Prostate gland (tissue), 2 donors: ENCODE data around the gene ADAMTS12. TPM values are rescaled to one million over a fixed set of nuclear protein-coding genes. Genes with fewer than 3 reads are reported as not detected.

Source experiments
- DNase-seq: peaks from one replicate; pipeline ENCODE4 v3.0.0-alpha.2; 2019; ENCODE audit warnings: low spot score
- H3K27ac ChIP-seq, 2 donors: fragments of 200-600 bp; sonication (generic); 2 replicates each; pipeline ENCODE4 v1.5.1; 2017 to 2019
- H3K27me3 ChIP-seq: fragments of 200-600 bp; sonication (generic); replicated peaks from 2 replicates; pipeline ENCODE4 v1.5.1; 2019; ENCODE audit not compliant: insufficient read depth
- H3K36me3 ChIP-seq, 2 donors: fragments of 200-600 bp; sonication (generic); 1 replicate in 1 of 2; 2 replicates in 1 of 2; pipeline versions ENCODE4 v1.5.1 to v1.8.1; 2017 to 2019
- H3K4me1 ChIP-seq: fragments of 200-600 bp; sonication (generic); replicated peaks from 2 replicates; pipeline ENCODE4 v1.5.1; 2019
- H3K4me3 ChIP-seq, 2 donors: fragments of 200-600 bp; sonication (generic); 2 replicates each; pipeline ENCODE4 v1.5.1; 2017 to 2019
- H3K9me3 ChIP-seq: fragments of 200-600 bp; sonication (generic); 2 replicates; pipeline ENCODE4 v1.5.1; 2017
- POLR2A ChIP-seq: fragments of 450-650 bp; IDR thresholded peaks from one replicate; pipeline ENCODE4 v1.6.1; 2016; ENCODE audit warnings: antibody characterized with exemption, mild to moderate bottlenecking
- POLR2AphosphoS5 ChIP-seq: sonication (generic); formaldehyde crosslinking; IDR thresholded peaks from one replicate; pipeline ENCODE4 v1.6.1; 2017; ENCODE audit warnings: antibody characterized with exemption
- WGBS: methylation state at CpG from one replicate; pipeline ENCODE4 v1.1.5; 2018; 5-methylcytosine and 5-hydroxymethylcytosine counted together
- intact Hi-C: fragments of 100-400 bp; cut with DNase I; formaldehyde crosslinking; loops from one replicate; pipeline ENCODE4 v1.14.2; 2022
- total RNA-seq, 2 donors: library from RNA; depleted of rRNA; stranded (reverse); fragments of >200 nt; gene quantifications; one replicate each; pipeline ENCODE4 v1.1.0, GENCODE V29; 2016
- TF ChIP-seq, protein P1 (sequence below), 4 experiments: fragments of 200-600 bp in 2 of 4; fragments of 450-650 bp in 2 of 4; sonication (generic) in 2 of 4; IDR thresholded peaks; 1 replicate in 3 of 4; 2 replicates in 1 of 4; pipeline ENCODE4 v1.5.1; 2016 to 2019; ENCODE audit warnings: antibody characterized with exemption in 4 of 4, mild to moderate bottlenecking in 2 of 4, moderate library complexity in 2 of 4

Gene ADAMTS12
- total RNA-seq, 2 donors from 2014 or later: 0.09 to 3.7 TPM

DNA sequence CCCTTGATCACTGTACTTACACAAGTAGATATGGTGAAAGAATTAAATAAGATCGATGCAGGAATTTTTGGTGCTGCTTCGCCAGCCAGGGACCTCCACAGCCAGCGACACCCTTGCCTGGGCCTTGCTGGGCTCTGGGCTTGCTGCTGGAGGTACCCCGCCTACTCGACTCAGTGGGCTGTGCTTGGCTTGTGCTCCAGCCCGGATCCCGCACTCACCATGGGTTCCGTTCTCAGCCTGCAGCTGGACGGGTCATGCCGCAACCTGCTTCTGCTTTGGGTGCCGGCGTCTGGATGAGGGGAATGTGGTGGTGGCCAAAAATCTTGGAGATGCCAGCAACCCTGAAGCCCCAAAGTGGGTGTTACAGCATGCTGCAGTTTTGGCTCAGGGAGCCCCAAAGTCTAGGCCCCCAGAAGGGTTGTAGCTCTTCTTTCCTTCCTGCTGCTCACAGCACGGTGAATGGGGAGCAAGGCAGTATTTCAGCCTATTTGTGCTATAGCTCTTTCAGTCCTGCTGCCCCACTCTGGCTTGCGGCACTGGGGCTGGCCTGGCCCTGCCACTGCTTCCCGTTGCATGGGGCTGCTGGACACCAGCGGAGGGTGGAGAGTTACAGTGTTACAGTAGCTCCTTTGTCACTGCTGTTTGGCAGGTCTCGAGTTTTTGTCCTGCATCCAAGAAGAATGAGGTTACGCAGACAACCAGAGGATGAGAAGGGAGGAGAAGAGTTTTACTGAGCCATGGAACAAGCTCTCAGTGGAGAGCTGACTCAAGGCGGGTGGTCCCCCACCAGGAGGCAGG lies 403.0 kb downstream of the ADAMTS12 start:
- Histone ChIP-seq H3K4me3 (no peak overlapping the region), H3K36me3 (no peaks in the 10 kb centered on the region), H3K4me1 (no peaks in the 10 kb centered on the region), H3K9me3 (no peaks in the 10 kb centered on the region), H3K27ac (no peak overlapping the region), H3K27me3 (no peaks in the 10 kb centered on the region)
- 87% methylated on average over 19 of the region's 19 CpGs for WGBS
- intact Hi-C loops: no loop called here
- DNase-seq: no peak
- no peak for TF ChIP-seq POLR2A
- TF ChIP-seq, protein P1, sequence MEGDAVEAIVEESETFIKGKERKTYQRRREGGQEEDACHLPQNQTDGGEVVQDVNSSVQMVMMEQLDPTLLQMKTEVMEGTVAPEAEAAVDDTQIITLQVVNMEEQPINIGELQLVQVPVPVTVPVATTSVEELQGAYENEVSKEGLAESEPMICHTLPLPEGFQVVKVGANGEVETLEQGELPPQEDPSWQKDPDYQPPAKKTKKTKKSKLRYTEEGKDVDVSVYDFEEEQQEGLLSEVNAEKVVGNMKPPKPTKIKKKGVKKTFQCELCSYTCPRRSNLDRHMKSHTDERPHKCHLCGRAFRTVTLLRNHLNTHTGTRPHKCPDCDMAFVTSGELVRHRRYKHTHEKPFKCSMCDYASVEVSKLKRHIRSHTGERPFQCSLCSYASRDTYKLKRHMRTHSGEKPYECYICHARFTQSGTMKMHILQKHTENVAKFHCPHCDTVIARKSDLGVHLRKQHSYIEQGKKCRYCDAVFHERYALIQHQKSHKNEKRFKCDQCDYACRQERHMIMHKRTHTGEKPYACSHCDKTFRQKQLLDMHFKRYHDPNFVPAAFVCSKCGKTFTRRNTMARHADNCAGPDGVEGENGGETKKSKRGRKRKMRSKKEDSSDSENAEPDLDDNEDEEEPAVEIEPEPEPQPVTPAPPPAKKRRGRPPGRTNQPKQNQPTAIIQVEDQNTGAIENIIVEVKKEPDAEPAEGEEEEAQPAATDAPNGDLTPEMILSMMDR (IDR thresholded peaks at IDR 0.05): no peak
- no peak for TF ChIP-seq POLR2AphosphoS5

DNA sequence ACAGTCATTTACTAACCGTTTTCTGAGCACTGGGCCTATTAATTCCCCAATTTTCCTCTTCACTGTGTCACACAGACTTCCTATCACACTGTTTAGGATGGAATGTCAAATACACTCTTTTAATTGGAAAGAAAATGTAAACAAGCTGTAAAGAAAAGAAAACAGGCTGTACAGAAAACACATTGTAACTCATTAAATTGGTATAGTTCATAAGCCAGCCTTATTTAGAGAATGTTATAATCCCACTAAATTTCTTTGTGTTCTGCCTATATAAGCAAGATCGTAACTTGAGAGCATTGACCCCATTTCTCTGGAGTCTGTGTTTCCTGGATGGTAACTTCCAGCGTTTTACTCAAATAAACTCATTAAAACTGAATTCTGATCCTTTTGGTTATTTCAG lies 404.6 kb downstream of the ADAMTS12 start:
- TF ChIP-seq POLR2A (no peak), POLR2AphosphoS5 (peak; percentile 35)
- intact Hi-C loops: no loop called here
- DNase-seq: no peak
- H3K4me1 ChIP-seq: no peaks in the 10 kb centered on the region
- no peak overlapping the region for H3K27ac ChIP-seq
- H3K36me3 ChIP-seq: no peaks in the 10 kb centered on the region
- H3K27me3 ChIP-seq: no peaks in the 10 kb centered on the region
- H3K4me3 ChIP-seq: no peak overlapping the region
- WGBS: 27% methylated on average over 3 of the region's 3 CpGs
- no peaks in the 10 kb centered on the region for H3K9me3 ChIP-seq

DNA sequence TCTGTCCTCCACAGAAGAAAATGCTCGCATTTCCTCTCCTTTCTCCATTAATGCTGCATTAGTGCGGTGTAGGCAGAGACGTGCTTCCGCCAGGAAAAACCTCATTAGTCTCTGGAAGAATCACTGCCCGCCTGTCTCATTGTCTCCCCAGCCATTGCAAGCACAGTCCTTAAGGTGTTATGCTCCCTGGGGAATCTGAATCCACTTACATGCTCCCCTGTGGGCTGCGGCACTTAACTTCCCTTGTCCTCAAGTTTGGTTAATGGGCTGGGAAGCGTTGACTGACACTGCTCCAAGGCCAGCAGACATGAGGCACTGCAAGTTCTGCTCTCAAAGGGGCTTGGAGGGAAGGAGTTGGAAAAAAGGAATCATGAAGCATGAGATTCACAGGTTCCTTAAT lies 409.5 kb downstream of the ADAMTS12 start:
- Histone ChIP-seq H3K4me1 (no peaks in the 10 kb centered on the region), H3K36me3 (no peaks in the 10 kb centered on the region), H3K27ac (no peak overlapping the region), H3K9me3 (no peaks in the 10 kb centered on the region), H3K27me3 (no peaks in the 10 kb centered on the region), H3K4me3 (no peak overlapping the region)
- intact Hi-C loops: no loop called here
- 89% methylated on average over 7 of the region's 7 CpGs for WGBS
- DNase-seq: no peak
- TF ChIP-seq, protein P1 (IDR thresholded peaks at IDR 0.05): no peak
- TF ChIP-seq POLR2AphosphoS5: no peak
- no peak for TF ChIP-seq POLR2A

DNA sequence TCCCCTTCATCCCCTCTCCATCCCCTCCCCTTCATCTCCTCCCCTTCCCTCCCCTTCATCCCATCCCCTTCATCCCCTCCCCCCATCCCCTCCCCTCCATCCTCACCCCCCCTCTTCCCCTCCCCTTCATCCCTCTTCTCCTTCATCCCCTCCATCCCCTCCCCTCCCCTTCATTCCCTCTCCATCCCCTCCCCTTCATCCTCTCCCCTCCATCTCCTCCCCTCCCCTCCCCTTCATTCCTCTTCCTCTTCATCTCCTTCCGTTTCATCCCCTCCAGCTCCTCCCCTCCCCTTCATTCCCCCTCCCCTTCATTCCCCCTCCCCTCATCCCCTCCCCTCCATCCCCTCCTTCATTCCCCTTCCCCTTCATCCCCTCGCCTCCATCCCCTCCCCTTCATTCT lies 410.9 kb downstream of the ADAMTS12 start:
- TF ChIP-seq POLR2AphosphoS5: no peak
- no peak for TF ChIP-seq POLR2A
- TF ChIP-seq, protein P1 (IDR thresholded peaks at IDR 0.05): no peak
- intact Hi-C loops: no loop called here
- no peak overlapping the region for H3K4me3 ChIP-seq
- no peaks in the 10 kb centered on the region for H3K27me3 ChIP-seq
- H3K27ac ChIP-seq: no peak overlapping the region
- 100% methylated on average over 1 of the region's 2 CpGs for WGBS
- H3K4me1 ChIP-seq: no peaks in the 10 kb centered on the region
- no peak for DNase-seq
- no peaks in the 10 kb centered on the region for H3K36me3 ChIP-seq
- no peaks in the 10 kb centered on the region for H3K9me3 ChIP-seq

DNA sequence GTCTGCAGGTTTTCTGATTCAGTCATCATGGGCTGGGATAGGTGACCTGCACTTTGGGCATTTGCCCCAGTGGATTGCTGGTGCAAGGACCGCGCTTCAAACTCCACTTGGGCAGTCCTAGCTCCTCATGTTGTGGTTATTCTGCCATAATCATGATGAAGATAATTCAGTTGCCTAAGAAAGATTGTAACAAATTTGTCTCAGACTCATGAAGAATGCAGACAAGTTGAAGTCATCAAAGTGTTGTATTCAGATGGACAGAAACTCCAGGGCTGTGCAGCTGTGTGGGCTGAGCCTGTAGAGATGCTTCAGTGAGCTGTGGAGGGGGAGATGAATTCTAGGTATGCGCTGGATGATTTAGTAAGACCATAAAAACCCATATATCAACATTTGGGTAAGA lies 412.5 kb downstream of the ADAMTS12 start:
- Histone ChIP-seq H3K27me3 (no peaks in the 10 kb centered on the region), H3K9me3 (no peaks in the 10 kb centered on the region), H3K27ac (no peak overlapping the region), H3K36me3 (no peaks in the 10 kb centered on the region), H3K4me3 (no peak overlapping the region), H3K4me1 (no peaks in the 10 kb centered on the region)
- TF ChIP-seq, protein P1 (IDR thresholded peaks at IDR 0.05): no peak
- TF ChIP-seq POLR2A: no peak
- no peak for TF ChIP-seq POLR2AphosphoS5
- 98% methylated on average over 3 of the region's 3 CpGs for WGBS
- no peak for DNase-seq
- intact Hi-C loops: loop anchor here (10.0 kb wide), 1 partner anchor 455 kb away; the partner anchor contains the start of gene RXFP3
